B cell (primary cell): ENCODE results near the gene ZNF277. TPM values are rescaled to one million over a fixed set of nuclear protein-coding genes. Genes with fewer than 3 reads are reported as not detected.

Experiments used
- ATAC-seq: fragments of 200-7000 bp; cut with Tn5 transposase; one replicate; pipeline ENCODE4 v1.10.0; 2021; ENCODE audit warnings: low read depth, mild to moderate bottlenecking, moderate number of reproducible peaks, moderate library complexity
- CTCF ChIA-PET: fragments of 350-600 bp; sonication (Branson Sonifier 250); formaldehyde crosslinking; loops from one replicate; lab custom pipeline; 2021; ENCODE audit warnings: antibody characterized with exemption, inconsistent platforms; lab: Charles Lee
- POLR2A ChIA-PET: fragments of 350-600 bp; sonication (Branson Sonifier 250); formaldehyde crosslinking; loops from one replicate; lab custom pipeline; 2021; ENCODE audit warnings: antibody characterized with exemption; lab: Charles Lee
- DNase-seq: peaks from one replicate; pipeline ENCODE4 v3.0.0; 2013
- H2AFZ ChIP-seq: 2 replicates; pipeline ENCODE4 v1.6.1; 2012; ENCODE audit warnings: mild to moderate bottlenecking, low read depth, low read length; ENCODE audit not compliant: insufficient read depth, poor library complexity, severe bottlenecking
- H3K27ac ChIP-seq, 2 donors: 1 replicate in 1 of 2; 2 replicates in 1 of 2; pipeline ENCODE4 v1.5.1; 2012 to 2013; ENCODE audit warnings: low read length in 2 of 2, mild to moderate bottlenecking in 2 of 2, moderate library complexity in 1 of 2
- H3K27me3 ChIP-seq, 4 experiments: fragments of 200-600 bp in 1 of 4; sonication (generic) in 1 of 4; replicated peaks in 1 of 4; 1 replicate in 2 of 4; 2 replicates in 2 of 4; pipeline versions ENCODE4 v1.6.1 to v1.7.0; 2013 to 2016; ENCODE audit warnings: low read length in 3 of 4, mild to moderate bottlenecking in 2 of 4, mixed read lengths in 1 of 4, moderate library complexity in 1 of 4; ENCODE audit not compliant: insufficient read depth in 4 of 4, control insufficient read depth in 3 of 4; ENCODE audit errors: control extremely low read depth in 1 of 4
- H3K36me3 ChIP-seq, 2 experiments: replicated peaks in 1 of 2; 1 replicate in 1 of 2; 2 replicates in 1 of 2; pipeline versions ENCODE4 v1.6.1 to v1.7.1; 2013; ENCODE audit warnings: low read length in 1 of 2; ENCODE audit not compliant: insufficient read depth in 2 of 2, control insufficient read depth in 1 of 2; ENCODE audit errors: control extremely low read depth in 1 of 2, extremely low read depth in 1 of 2
- H3K4me1 ChIP-seq, 2 donors: fragments of 200-600 bp in 1 of 2; sonication (generic) in 1 of 2; 1 replicate in 1 of 2; 2 replicates in 1 of 2; pipeline versions ENCODE4 v1.5.1 to v1.6.1; 2013 to 2017; ENCODE audit warnings: low read length in 2 of 2; ENCODE audit not compliant: control insufficient read depth in 2 of 2, insufficient read depth in 2 of 2
- H3K4me2 ChIP-seq: replicated peaks from 2 replicates; pipeline ENCODE3; 2012; ENCODE audit warnings: mild to moderate bottlenecking, low read depth, low read length; ENCODE audit not compliant: poor library complexity, severe bottlenecking
- H3K4me3 ChIP-seq, 5 experiments: fragments of 200-600 bp in 1 of 5; sonication (generic) in 1 of 5; 1 replicate in 3 of 5; 2 replicates in 2 of 5; pipeline versions ENCODE4 v1.5.1 to v1.7.0; 2011 to 2016; ENCODE audit warnings: low read length in 4 of 5, mild to moderate bottlenecking in 4 of 5, low read depth in 2 of 5, control low read depth in 1 of 5, moderate library complexity in 1 of 5; ENCODE audit not compliant: insufficient read depth in 1 of 5; ENCODE audit errors: control extremely low read depth in 1 of 5, extremely low read depth in 1 of 5
- H3K79me2 ChIP-seq: fragments of 200-600 bp; sonication (generic); one replicate; pipeline ENCODE4 v1.6.0; 2016; ENCODE audit warnings: low read length; ENCODE audit not compliant: control insufficient read depth, insufficient read depth
- H3K9ac ChIP-seq: fragments of 200-600 bp; sonication (generic); 2 replicates; pipeline ENCODE4 v1.6.1; 2017; ENCODE audit warnings: mild to moderate bottlenecking, low read length, moderate library complexity
- H3K9me3 ChIP-seq, 3 donors: one replicate each; pipeline versions ENCODE4 v1.6.1 to v1.7.1; 2013; ENCODE audit warnings: low read length in 2 of 3; ENCODE audit not compliant: control insufficient read depth in 2 of 3, insufficient read depth in 1 of 3; ENCODE audit errors: control extremely low read depth in 1 of 3
- H4K20me1 ChIP-seq: 2 replicates; pipeline ENCODE4 v1.6.0; 2012; ENCODE audit warnings: mild to moderate bottlenecking, low read length; ENCODE audit not compliant: insufficient read depth, control insufficient read depth, poor library complexity, severe bottlenecking
- H3K27ac Mint-ChIP-seq: one replicate; pipeline ENCODE4 v1.8.0; 2021; ENCODE audit warnings: mixed read lengths
- H3K27me3 Mint-ChIP-seq: one replicate; pipeline ENCODE4 v1.8.0; 2021; ENCODE audit warnings: mixed read lengths
- H3K4me1 Mint-ChIP-seq: one replicate; pipeline ENCODE4 v1.8.0; 2021; ENCODE audit warnings: mixed read lengths
- H3K4me3 Mint-ChIP-seq: one replicate; pipeline ENCODE4 v1.8.0; 2021; ENCODE audit warnings: mixed read lengths
- H3K9me3 Mint-ChIP-seq: one replicate; pipeline ENCODE4 v1.8.0; 2022; ENCODE audit warnings: mixed read lengths; ENCODE audit not compliant: insufficient read depth
- EZH2 ChIP-seq: IDR thresholded peaks from 2 replicates; pipeline ENCODE4 v1.6.1; 2012; ENCODE audit warnings: borderline replicate concordance, low read depth, mild to moderate bottlenecking, moderate library complexity, low read length; ENCODE audit not compliant: insufficient read depth, poor library complexity, severe bottlenecking
- WGBS: methylation state at CpG from one replicate; pipeline ENCODE4 v1.1.5; 2013; ENCODE audit warnings: missing lambda C conversion rate; ENCODE audit not compliant: insufficient coverage; 5-methylcytosine and 5-hydroxymethylcytosine counted together
- intact Hi-C: fragments of 100-400 bp; cut with micrococcal nuclease; formaldehyde crosslinking; loops from one replicate; pipeline ENCODE4 v1.10.0; 2022
- polyA plus RNA-seq: library from polyadenylated mRNA; depleted of rRNA; stranded (reverse); fragments of >200 nt; gene quantifications from 2 replicates; pipeline ENCODE4 v1.2.3, GENCODE V29; 2012
- total RNA-seq, 2 donors: library from RNA; stranded (reverse); fragments of 120-200 nt in 1 of 2; gene quantifications; 1 replicate in 1 of 2; 2 replicates in 1 of 2; pipeline versions ENCODE4 v1.2.3 to v1.2.4, GENCODE V29; 2013 to 2022
- TF ChIP-seq, protein P1 (sequence below): fragments of 200-600 bp; IDR thresholded peaks from one replicate; pipeline ENCODE4 v1.8.0; 2022; ENCODE audit warnings: antibody characterized with exemption, mild to moderate bottlenecking

ZNF277 gene
- total and polyA plus RNA-seq, 2 donors (not counting 1 experiment from before 2014, with no cell fraction given), result 9.5 to 18.6 TPM

DNA sequence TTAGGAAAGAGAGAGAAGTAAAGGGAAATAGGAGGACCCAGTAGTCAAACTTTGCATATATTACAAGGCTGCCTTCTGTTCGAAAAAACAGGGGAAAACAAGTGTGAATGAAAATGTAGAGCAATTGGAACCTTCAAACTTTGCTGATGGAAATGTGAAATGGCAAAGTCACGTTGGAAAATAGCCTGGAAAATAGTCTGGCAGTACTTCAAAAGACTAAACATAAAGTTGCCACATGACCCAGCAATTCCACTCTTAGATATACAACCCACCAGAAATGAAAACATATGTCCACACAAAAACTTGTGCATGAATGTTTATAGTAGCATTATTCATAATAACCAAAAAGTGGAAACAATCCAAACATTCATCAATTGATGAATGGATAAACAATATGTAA, 165.2 kb downstream of the ZNF277 start:
- Histone ChIP-seq H3K79me2 (no peaks in the 10 kb centered on the region), H3K36me3 (no peaks in the 10 kb centered on the region), H3K4me1 (no peaks in the 10 kb centered on the region), H3K27me3 (no peaks in the 10 kb centered on the region), H3K4me3 (no peak overlapping the region), H2AFZ (no peak overlapping the region), H3K27ac (no peak overlapping the region), H4K20me1 (no peaks in the 10 kb centered on the region), H3K4me2 (no peak overlapping the region), H3K9ac (no peak overlapping the region), H3K9me3 (no peaks in the 10 kb centered on the region)
- ChIA-PET POLR2A (no interaction called here), CTCF (no interaction called here)
- peaks cover 4% of the 10 kb centered on the region for H3K27me3 Mint-ChIP-seq
- no peaks in the 10 kb centered on the region for H3K4me1 Mint-ChIP-seq
- TF ChIP-seq EZH2, result no peak
- TF ChIP-seq, protein P1, sequence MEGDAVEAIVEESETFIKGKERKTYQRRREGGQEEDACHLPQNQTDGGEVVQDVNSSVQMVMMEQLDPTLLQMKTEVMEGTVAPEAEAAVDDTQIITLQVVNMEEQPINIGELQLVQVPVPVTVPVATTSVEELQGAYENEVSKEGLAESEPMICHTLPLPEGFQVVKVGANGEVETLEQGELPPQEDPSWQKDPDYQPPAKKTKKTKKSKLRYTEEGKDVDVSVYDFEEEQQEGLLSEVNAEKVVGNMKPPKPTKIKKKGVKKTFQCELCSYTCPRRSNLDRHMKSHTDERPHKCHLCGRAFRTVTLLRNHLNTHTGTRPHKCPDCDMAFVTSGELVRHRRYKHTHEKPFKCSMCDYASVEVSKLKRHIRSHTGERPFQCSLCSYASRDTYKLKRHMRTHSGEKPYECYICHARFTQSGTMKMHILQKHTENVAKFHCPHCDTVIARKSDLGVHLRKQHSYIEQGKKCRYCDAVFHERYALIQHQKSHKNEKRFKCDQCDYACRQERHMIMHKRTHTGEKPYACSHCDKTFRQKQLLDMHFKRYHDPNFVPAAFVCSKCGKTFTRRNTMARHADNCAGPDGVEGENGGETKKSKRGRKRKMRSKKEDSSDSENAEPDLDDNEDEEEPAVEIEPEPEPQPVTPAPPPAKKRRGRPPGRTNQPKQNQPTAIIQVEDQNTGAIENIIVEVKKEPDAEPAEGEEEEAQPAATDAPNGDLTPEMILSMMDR, result no peak
- WGBS, result 100% methylated on average over 1 of the region's 2 CpGs
- ATAC-seq (no peak), DNase-seq (no peak)
- H3K4me3 Mint-ChIP-seq, result no peak overlapping the region
- no peaks in the 10 kb centered on the region for H3K9me3 Mint-ChIP-seq
- no peak overlapping the region for H3K27ac Mint-ChIP-seq
- intact Hi-C loops, result no loop called here

- no peak overlapping the region for H3K4me2 ChIP-seq
- no peaks in the 10 kb centered on the region for H3K9me3 ChIP-seq
- no CpG with 5 or more reads among the region's 1 CpG for WGBS
- Mint-ChIP-seq H3K4me1 (no peaks in the 10 kb centered on the region), H3K9me3 (no peaks in the 10 kb centered on the region), H3K4me3 (no peak overlapping the region), H3K27me3 (no peaks in the 10 kb centered on the region), H3K27ac (no peak overlapping the region)
- no peaks in the 10 kb centered on the region for H3K36me3 ChIP-seq
- TF ChIP-seq, protein P1, result no peak
- no peak for TF ChIP-seq EZH2
- ChIA-PET POLR2A (no interaction called here), CTCF (no interaction called here)
- no peaks in the 10 kb centered on the region for H3K27me3 ChIP-seq
- H4K20me1 ChIP-seq, result no peaks in the 10 kb centered on the region
- DNase-seq (no peak), ATAC-seq (no peak)
- intact Hi-C loops, result no loop called here
- H3K4me1 ChIP-seq, result no peaks in the 10 kb centered on the region
- H3K4me3 ChIP-seq, result no peak overlapping the region
- no peak overlapping the region for H3K27ac ChIP-seq
- no peak overlapping the region for H3K9ac ChIP-seq
- no peak overlapping the region for H2AFZ ChIP-seq
- H3K79me2 ChIP-seq, result no peaks in the 10 kb centered on the region
Measured at GRCh38 chr7:112372101-112372500, 165.6 kb downstream of the ZNF277 start.
